SK-N-SH treated with all-trans-retinoic acid at 6 μM for 48 hours (cell line): ENCODE data around the gene USP48.

Experiments used
- ATAC-seq: fragments of 200-7000 bp; cut with Tn5 transposase; 3 replicates; pipeline ENCODE4 v1.9.1; 2020; ENCODE audit warnings: mild to moderate bottlenecking, moderate library complexity
- ARNTL ChIP-seq: fragments of 450-650 bp; formaldehyde crosslinking; IDR thresholded peaks from 2 replicates; pipeline ENCODE4 v1.5.0; 2020; ENCODE audit warnings: low read depth, mild to moderate bottlenecking, moderate library complexity, borderline replicate concordance
- BACH2 ChIP-seq: fragments of 250-450 bp; sonication (Bioruptor Pico); IDR thresholded peaks from 2 replicates; pipeline ENCODE4 v1.9.0; 2021; ENCODE audit warnings: mild to moderate bottlenecking, borderline replicate concordance
- ESRRG ChIP-seq: fragments of 250-450 bp; sonication (Bioruptor Pico); IDR thresholded peaks from 2 replicates; pipeline ENCODE4 v1.6.1; 2021; ENCODE audit warnings: mild to moderate bottlenecking
- GLIS3 ChIP-seq: fragments of 250-450 bp; sonication (Bioruptor Pico); IDR thresholded peaks from 2 replicates; pipeline ENCODE4 v1.5.0; 2020; ENCODE audit warnings: mild to moderate bottlenecking, moderate library complexity
- ISL1 ChIP-seq: fragments of 250-450 bp; sonication (Bioruptor Pico); IDR thresholded peaks from 2 replicates; pipeline ENCODE4 v2.1.2; 2022; ENCODE audit warnings: mild to moderate bottlenecking, moderate library complexity
- OSR1 ChIP-seq: fragments of 250-450 bp; sonication (Bioruptor Pico); IDR thresholded peaks from 2 replicates; pipeline ENCODE4 v1.8.0; 2022; ENCODE audit warnings: moderate library complexity, mild to moderate bottlenecking, inconsistent platforms
- PPARA ChIP-seq: fragments of 250-450 bp; sonication (Bioruptor Pico); IDR thresholded peaks from 2 replicates; pipeline ENCODE4 v1.5.0; 2020; ENCODE audit warnings: mild to moderate bottlenecking, borderline replicate concordance
- SNAI2 ChIP-seq: fragments of 250-450 bp; sonication (Bioruptor Pico); IDR thresholded peaks from 2 replicates; pipeline ENCODE4 v1.5.0; 2020; ENCODE audit warnings: mild to moderate bottlenecking, moderate library complexity
- TOX ChIP-seq: fragments of 250-450 bp; sonication (Bioruptor Pico); IDR thresholded peaks from 2 replicates; pipeline ENCODE4 v1.8.0; 2021; ENCODE audit warnings: mild to moderate bottlenecking, moderate library complexity, borderline replicate concordance
- ZC3H10 ChIP-seq: fragments of 250-450 bp; sonication (Bioruptor Pico); IDR thresholded peaks from 2 replicates; pipeline ENCODE4 v1.5.1; 2021; ENCODE audit warnings: mild to moderate bottlenecking, moderate library complexity
- ZFP3 ChIP-seq: fragments of 250-450 bp; sonication (Bioruptor Pico); IDR thresholded peaks from 2 replicates; pipeline ENCODE4 v1.5.0; 2020; ENCODE audit warnings: mild to moderate bottlenecking, moderate library complexity
- ZFP30 ChIP-seq: fragments of 450-650 bp; formaldehyde crosslinking; IDR thresholded peaks from 2 replicates; pipeline ENCODE4 v1.5.0; 2022; ENCODE audit warnings: mild to moderate bottlenecking, moderate library complexity
- ZNF565 ChIP-seq: fragments of 450-650 bp; formaldehyde crosslinking; conservative IDR thresholded peaks from 2 replicates; pipeline ENCODE4 v1.5.0; 2020; ENCODE audit warnings: low read depth, mild to moderate bottlenecking, moderate library complexity
- ZNF70 ChIP-seq: fragments of 450-650 bp; formaldehyde crosslinking; IDR thresholded peaks from 2 replicates; pipeline ENCODE4 v1.5.0; 2020; ENCODE audit warnings: mild to moderate bottlenecking, moderate library complexity
- ZNF8 ChIP-seq: fragments of 450-650 bp; formaldehyde crosslinking; IDR thresholded peaks from 2 replicates; pipeline ENCODE4 v1.5.0; 2020; ENCODE audit warnings: mild to moderate bottlenecking, moderate library complexity
- TF ChIP-seq, protein P1 (sequence below): fragments of 250-450 bp; sonication (Bioruptor Pico); IDR thresholded peaks from 2 replicates; pipeline ENCODE4 v1.8.0; 2020; ENCODE audit warnings: mild to moderate bottlenecking, moderate library complexity, borderline replicate concordance
- TF ChIP-seq, protein P2 (sequence below): fragments of 250-450 bp; sonication (Bioruptor Pico); IDR thresholded peaks from 2 replicates; pipeline ENCODE4 v1.5.1; 2021; ENCODE audit warnings: mild to moderate bottlenecking, moderate library complexity
- TF ChIP-seq, protein P3 (sequence below): fragments of 250-450 bp; sonication (Bioruptor Pico); IDR thresholded peaks from 2 replicates; pipeline ENCODE4 v1.5.0; 2020; ENCODE audit warnings: mild to moderate bottlenecking, moderate library complexity
- TF ChIP-seq, protein P4 (sequence below): fragments of 250-450 bp; sonication (Bioruptor Pico); IDR thresholded peaks from 2 replicates; pipeline ENCODE4 v1.5.1; 2020; ENCODE audit warnings: low read depth, mild to moderate bottlenecking, moderate library complexity

The USP48 gene

DNA sequence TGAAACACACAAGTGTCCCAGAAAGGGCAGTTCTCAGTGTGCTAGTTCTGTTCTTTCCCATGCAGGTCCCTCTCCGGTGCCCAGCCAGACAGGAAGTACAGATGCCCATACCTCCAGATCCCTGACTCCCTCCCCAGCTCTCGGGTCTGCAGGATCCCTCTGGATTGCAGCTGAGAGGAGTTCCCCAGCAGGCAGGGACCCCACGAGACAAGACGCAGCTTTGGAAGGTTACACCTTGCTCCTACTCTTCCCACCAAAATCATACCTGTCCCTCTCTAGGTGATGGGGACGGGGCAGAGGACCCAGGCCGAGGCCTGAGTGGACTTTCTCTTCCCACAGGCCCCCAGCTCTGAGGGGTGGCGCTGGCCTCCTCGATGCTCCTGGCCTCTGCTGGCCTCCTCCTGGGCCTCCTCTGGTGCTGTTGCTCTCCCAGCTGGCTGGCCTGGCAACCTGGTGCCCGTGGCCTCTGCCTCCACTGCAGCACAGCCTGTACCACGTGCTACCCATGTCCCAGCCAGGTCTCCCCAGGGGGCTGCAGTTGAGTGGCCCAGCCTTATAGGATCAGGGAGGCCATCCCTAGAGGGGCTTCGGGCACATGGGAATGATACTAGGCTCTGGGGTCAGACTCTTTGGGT lies 38.6 kb upstream of the USP48 start (continued):
- TF ChIP-seq ARNTL (CRISPR knock-in tag) (no peak), ZNF565 (CRISPR knock-in tag) (no peak), BACH2 (CRISPR knock-in tag) (no peak)

DNA sequence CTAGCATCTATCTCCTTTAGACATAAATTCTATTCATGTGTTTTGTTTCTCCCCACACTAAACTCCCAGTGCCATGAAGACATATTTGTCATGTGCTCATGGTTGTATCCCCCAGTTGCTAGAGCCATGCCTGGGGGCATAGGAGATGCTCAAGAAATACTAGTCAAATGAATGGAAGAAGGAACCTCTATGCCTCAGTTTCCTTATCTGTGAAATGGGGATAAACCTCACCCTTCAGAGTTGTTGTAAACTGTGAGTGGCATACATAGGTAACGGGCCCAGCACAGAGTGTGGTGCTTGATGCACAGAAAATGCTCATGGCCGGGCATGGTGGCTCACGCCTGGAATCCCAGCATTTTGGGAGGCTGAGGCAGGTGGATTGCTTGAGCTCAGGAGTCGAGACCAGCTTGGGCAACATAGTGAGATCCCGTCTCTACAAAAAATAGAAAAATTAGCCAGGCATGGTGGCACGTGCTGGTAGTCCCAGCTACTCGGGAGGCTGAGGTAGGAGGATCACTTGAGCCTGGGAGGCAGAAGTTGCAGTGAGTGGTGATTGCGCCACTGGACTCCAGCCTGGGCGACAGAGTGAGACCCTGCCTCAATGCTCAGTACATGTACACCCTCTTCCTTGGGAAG lies 37.8 kb upstream of the USP48 start:
- TF ChIP-seq BACH2 (CRISPR knock-in tag) (no peak), GLIS3 (CRISPR knock-in tag) (no peak), ZNF8 (CRISPR knock-in tag) (no peak), PPARA (no peak), ARNTL (CRISPR knock-in tag) (no peak)

DNA sequence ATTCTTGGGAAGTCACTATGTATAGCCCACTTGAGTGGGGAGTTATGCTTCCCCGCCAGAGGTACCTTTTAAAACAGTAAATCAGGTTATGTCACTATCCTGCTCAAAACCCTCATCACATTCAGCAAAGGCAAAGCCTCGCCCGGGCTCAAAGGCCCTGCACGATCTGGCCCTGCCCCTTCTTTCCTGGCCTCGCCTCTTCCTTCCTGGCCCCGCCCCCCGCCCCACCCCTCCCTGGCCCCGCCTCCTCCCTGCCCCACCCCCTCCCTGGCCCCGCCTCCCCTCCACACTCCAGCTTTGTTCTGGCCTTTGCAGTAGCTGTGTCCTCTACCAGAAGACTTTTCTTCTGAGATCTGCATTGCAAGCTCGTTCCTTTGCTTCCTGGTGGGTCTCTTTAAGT lies 35.7 kb upstream of the USP48 start:
- ATAC-seq: 0 out of 3 replicates have a peak, but pooled peaks have one; percentile 8
- TF ChIP-seq ARNTL (CRISPR knock-in tag) (no peak), TOX (CRISPR knock-in tag) (no peak), ESRRG (CRISPR knock-in tag) (no peak)

More for the DNA sequence above, 37.8 kb upstream of the USP48 start:
- ATAC-seq: no peak

DNA sequence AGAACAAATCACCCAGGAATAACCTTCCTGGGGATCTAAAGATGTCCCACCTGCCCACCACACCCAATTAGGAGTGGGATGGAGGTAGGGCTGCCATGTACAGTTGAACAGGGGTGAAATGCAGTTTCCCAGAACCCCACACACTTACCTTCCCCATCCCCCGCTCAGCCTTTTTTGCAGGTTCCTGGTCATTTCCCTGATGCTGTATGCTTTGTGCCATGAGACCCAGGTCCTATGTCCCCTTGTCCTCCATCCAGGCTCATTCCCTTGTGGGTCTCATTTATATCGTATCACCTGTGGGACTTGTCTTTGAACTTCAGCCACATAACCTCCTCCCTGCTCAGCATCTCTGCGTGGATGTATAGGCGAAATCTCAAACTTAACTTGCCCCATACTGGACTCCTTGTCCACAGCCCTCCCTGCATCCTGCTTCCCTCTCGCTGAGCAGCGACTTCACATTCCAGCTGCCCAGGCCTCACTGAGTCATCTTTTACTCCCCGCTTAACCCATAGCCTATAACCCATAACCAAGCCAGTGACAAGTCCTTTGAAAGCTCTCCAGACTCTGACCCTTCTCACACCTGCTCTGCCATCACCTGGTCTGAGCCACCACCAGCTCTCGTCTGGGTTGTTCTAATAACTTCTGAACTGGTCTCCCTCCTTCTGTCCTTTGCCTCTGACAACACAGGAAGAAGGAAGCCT lies 33.8 kb upstream of the USP48 start:
- ATAC-seq: peak; percentile 78
- no peak for TF ChIP-seq PPARA
- TF ChIP-seq ISL1 (CRISPR knock-in tag): no peak
- no peak for TF ChIP-seq ZFP3 (CRISPR knock-in tag)
- TF ChIP-seq, protein P1, sequence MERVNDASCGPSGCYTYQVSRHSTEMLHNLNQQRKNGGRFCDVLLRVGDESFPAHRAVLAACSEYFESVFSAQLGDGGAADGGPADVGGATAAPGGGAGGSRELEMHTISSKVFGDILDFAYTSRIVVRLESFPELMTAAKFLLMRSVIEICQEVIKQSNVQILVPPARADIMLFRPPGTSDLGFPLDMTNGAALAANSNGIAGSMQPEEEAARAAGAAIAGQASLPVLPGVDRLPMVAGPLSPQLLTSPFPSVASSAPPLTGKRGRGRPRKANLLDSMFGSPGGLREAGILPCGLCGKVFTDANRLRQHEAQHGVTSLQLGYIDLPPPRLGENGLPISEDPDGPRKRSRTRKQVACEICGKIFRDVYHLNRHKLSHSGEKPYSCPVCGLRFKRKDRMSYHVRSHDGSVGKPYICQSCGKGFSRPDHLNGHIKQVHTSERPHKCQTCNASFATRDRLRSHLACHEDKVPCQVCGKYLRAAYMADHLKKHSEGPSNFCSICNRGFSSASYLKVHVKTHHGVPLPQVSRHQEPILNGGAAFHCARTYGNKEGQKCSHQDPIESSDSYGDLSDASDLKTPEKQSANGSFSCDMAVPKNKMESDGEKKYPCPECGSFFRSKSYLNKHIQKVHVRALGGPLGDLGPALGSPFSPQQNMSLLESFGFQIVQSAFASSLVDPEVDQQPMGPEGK (CRISPR knock-in tag): no peak
- no peak for TF ChIP-seq OSR1 (CRISPR knock-in tag)
- TF ChIP-seq GLIS3 (CRISPR knock-in tag): no peak
- no peak for TF ChIP-seq SNAI2 (CRISPR knock-in tag)
- TF ChIP-seq, all 23 proteins: peak for 0

DNA sequence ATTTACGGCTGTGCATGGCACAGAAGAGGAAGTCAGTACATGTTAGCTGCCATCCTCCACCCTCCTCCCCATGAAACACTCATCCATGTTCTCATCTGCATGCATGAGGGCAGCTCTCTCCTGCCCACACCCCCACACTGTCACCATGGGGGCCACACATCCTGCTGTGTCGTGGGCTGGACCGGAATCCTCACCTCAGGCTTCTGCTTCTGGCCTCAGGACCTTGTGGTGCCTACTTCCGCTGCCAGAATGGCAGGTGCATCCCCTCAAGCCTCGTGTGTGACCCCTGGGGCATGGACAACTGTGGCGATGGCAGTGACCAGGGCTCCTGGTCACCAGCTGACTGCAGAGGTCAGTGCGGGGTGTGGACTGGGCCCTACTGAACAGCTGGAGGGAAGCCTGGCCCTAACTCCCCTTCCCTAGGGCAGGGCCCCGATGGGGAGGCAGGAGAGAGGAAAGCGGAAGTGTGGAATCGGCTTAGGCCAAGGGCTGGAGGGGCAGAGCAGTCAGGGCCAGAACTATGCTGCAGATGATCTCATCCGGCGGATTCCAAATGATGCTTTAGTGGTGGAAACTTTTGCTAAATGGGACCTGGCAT lies 32.9 kb upstream of the USP48 start:
- no peak for ATAC-seq
- TF ChIP-seq ZC3H10 (CRISPR knock-in tag) (no peak), PPARA (no peak), ISL1 (CRISPR knock-in tag) (no peak), TOX (CRISPR knock-in tag) (no peak), ZNF70 (CRISPR knock-in tag) (no peak), ZNF8 (CRISPR knock-in tag) (no peak), ZNF565 (CRISPR knock-in tag) (no peak), BACH2 (CRISPR knock-in tag) (no peak), SNAI2 (CRISPR knock-in tag) (no peak), ARNTL (CRISPR knock-in tag) (no peak), ZFP30 (no peak)
- TF ChIP-seq, protein P2, sequence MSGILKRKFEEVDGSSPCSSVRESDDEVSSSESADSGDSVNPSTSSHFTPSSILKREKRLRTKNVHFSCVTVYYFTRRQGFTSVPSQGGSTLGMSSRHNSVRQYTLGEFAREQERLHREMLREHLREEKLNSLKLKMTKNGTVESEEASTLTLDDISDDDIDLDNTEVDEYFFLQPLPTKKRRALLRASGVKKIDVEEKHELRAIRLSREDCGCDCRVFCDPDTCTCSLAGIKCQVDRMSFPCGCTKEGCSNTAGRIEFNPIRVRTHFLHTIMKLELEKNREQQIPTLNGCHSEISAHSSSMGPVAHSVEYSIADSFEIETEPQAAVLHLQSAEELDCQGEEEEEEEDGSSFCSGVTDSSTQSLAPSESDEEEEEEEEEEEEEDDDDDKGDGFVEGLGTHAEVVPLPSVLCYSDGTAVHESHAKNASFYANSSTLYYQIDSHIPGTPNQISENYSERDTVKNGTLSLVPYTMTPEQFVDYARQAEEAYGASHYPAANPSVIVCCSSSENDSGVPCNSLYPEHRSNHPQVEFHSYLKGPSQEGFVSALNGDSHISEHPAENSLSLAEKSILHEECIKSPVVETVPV (CRISPR knock-in tag): no peak
- TF ChIP-seq, protein P3, sequence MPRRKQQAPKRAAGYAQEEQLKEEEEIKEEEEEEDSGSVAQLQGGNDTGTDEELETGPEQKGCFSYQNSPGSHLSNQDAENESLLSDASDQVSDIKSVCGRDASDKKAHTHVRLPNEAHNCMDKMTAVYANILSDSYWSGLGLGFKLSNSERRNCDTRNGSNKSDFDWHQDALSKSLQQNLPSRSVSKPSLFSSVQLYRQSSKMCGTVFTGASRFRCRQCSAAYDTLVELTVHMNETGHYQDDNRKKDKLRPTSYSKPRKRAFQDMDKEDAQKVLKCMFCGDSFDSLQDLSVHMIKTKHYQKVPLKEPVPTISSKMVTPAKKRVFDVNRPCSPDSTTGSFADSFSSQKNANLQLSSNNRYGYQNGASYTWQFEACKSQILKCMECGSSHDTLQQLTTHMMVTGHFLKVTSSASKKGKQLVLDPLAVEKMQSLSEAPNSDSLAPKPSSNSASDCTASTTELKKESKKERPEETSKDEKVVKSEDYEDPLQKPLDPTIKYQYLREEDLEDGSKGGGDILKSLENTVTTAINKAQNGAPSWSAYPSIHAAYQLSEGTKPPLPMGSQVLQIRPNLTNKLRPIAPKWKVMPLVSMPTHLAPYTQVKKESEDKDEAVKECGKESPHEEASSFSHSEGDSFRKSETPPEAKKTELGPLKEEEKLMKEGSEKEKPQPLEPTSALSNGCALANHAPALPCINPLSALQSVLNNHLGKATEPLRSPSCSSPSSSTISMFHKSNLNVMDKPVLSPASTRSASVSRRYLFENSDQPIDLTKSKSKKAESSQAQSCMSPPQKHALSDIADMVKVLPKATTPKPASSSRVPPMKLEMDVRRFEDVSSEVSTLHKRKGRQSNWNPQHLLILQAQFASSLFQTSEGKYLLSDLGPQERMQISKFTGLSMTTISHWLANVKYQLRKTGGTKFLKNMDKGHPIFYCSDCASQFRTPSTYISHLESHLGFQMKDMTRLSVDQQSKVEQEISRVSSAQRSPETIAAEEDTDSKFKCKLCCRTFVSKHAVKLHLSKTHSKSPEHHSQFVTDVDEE (CRISPR knock-in tag): no peak
- TF ChIP-seq, protein P4, sequence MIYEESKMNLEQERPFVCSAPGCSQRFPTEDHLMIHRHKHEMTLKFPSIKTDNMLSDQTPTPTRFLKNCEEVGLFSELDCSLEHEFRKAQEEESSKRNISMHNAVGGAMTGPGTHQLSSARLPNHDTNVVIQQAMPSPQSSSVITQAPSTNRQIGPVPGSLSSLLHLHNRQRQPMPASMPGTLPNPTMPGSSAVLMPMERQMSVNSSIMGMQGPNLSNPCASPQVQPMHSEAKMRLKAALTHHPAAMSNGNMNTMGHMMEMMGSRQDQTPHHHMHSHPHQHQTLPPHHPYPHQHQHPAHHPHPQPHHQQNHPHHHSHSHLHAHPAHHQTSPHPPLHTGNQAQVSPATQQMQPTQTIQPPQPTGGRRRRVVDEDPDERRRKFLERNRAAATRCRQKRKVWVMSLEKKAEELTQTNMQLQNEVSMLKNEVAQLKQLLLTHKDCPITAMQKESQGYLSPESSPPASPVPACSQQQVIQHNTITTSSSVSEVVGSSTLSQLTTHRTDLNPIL: no peak
- TF ChIP-seq, protein P1 (CRISPR knock-in tag): no peak
